Measurements from ENCODE around the gene SLC39A1. TPM values are rescaled to one million over a fixed set of nuclear protein-coding genes. Genes with fewer than 3 reads are reported as not detected.
A peak's percentile ranks its signal among the peaks of the same experiment; 100 is the strongest.

SLC39A1 gene
- total and polyA plus RNA-seq, 11 donors, result 31.6 to 163 (median 48.4) TPM

- Histone ChIP-seq H3K9me3 (no peaks in the 10 kb centered on the region), H3K27me3 (no peaks in the 10 kb centered on the region), H3K4me1 (peaks cover 2 to 52% (median 36%) of the 10 kb centered on the region in 12 donors), H3K36me3 (peaks cover 0 to 18% (median 3%) of the 10 kb centered on the region in 9 donors), H3K27ac (peak overlapping the region in 9 of 12 donors; percentile 86 to 97 (median 92)), H3K4me3 (peak overlapping the region in 11 of 12 donors; percentile 53 to 89 (median 78))
- no peak for TF ChIP-seq CTCF (IDR thresholded peaks at IDR 0.05)
- no peak for TF ChIP-seq POLR2A (IDR thresholded peaks at IDR 0.05)
- 15 to 30% (median 23%) methylated on average over 3 of the region's 3 CpGs for WGBS, 4 donors
- DNase-seq (no peak), ATAC-seq (no peak)
- intact Hi-C loops (cut with DNase I), result loop anchor here in 7 of 10 donors (5.0 to 10.0 kb wide), 6 partner anchors 36 to 246 kb away; partner anchors contain the start of genes CRTC2 (in 1 of the 7), ILF2 (in 1 of the 7), JTB (in 1 of the 7) and NPR1 (in 1 of the 7)
These were observed 42.1 kb downstream of the SLC39A1 start for GRCh38 chr1:153921080-153921802.

GRCh38 chr1:153919876-153920852 lies 43.2 kb downstream of the SLC39A1 start:
- peak overlapping the region in 8 of 12 donors; percentile 19 to 92 (median 36) for H3K27ac ChIP-seq
- TF ChIP-seq POLR2A (IDR thresholded peaks at IDR 0.05) (no peak), CTCF (IDR thresholded peaks at IDR 0.05) (peak in 2 of 12 donors; percentile 37 to 40)
- DNase-seq, result no peak
- H3K27me3 ChIP-seq, result no peaks in the 10 kb centered on the region
- no peaks in the 10 kb centered on the region for H3K9me3 ChIP-seq
- peaks cover 2 to 52% (median 36%) of the 10 kb centered on the region in 12 donors for H3K4me1 ChIP-seq
- H3K4me3 ChIP-seq, result peak overlapping the region in 6 of 12 donors; percentile 74 to 83 (median 78)
- no peak for ATAC-seq
- intact Hi-C loops (cut with DNase I), result loop anchor here in 8 of 10 donors (5.0 to 10.0 kb wide), 6 partner anchors 37 to 245 kb away; partner anchors contain the start of genes CRTC2 (in 1 of the 8), ILF2 (in 1 of the 8), JTB (in 1 of the 8) and NPR1 (in 1 of the 8)
- peaks cover 0 to 27% (median 10%) of the 10 kb centered on the region in 9 donors for H3K36me3 ChIP-seq
- 35 to 44% (median 40%) methylated on average over 4 of the region's 4 CpGs for whole genome bisulfite sequencing, 4 donors

- H3K4me3 ChIP-seq, result no peak overlapping the region
- no peaks in the 10 kb centered on the region for H3K9me3 ChIP-seq
- peaks cover 0 to 27% (median 12%) of the 10 kb centered on the region in 9 donors for H3K36me3 ChIP-seq
- H3K4me1 ChIP-seq, result peaks cover 2 to 41% (median 25%) of the 10 kb centered on the region in 12 donors
- WGBS, 4 donors, result 80 to 92% (median 88%) methylated on average over 4 of the region's 4 CpGs
- DNase-seq (no peak), ATAC-seq (no peak)
- intact Hi-C loops (cut with DNase I), result loop anchor here in 2 of 10 donors (5.0 to 10.0 kb wide), 2 partner anchors 91 to 94 kb away; no protein-coding TSS in a partner anchor
- no peaks in the 10 kb centered on the region for H3K27me3 ChIP-seq
- no peak for TF ChIP-seq POLR2A (IDR thresholded peaks at IDR 0.05)
- TF ChIP-seq CTCF (IDR thresholded peaks at IDR 0.05), result no peak
- no peak overlapping the region for H3K27ac ChIP-seq
These were observed 47.0 kb downstream of the SLC39A1 start for GRCh38 chr1:153916297-153916696.
